GM23338 (cell line): ENCODE results near the gene EPS8L3. TPM values are rescaled to one million over a fixed set of nuclear protein-coding genes. Genes with fewer than 3 reads are reported as not detected.

Source experiments
- ATAC-seq: fragments of 200-7000 bp; cut with Tn5 transposase; 3 replicates; pipeline ENCODE4 v1.9.1; 2020
- DNase-seq: peaks from one replicate; pipeline ENCODE4 v3.0.0-alpha.2; 2015; ENCODE audit warnings: low spot score
- H2AFZ ChIP-seq: fragments of 200-600 bp; sonication (generic); 2 replicates; pipeline ENCODE4 v1.8.0; 2016; ENCODE audit warnings: antibody characterized with exemption, mild to moderate bottlenecking, moderate library complexity
- H3F3A ChIP-seq: fragments of 200-600 bp; sonication (generic); replicated peaks from 2 replicates; pipeline ENCODE4 v1.8.0; 2017; ENCODE audit warnings: antibody characterized with exemption, mixed run types, low read depth
- H3K27ac ChIP-seq: fragments of 200-600 bp; sonication (generic); 2 replicates; pipeline ENCODE4 v1.6.1; 2016; ENCODE audit warnings: low read depth
- H3K27me3 ChIP-seq: fragments of 200-600 bp; sonication (generic); 2 replicates; pipeline ENCODE4 v1.8.0; 2016; ENCODE audit warnings: mild to moderate bottlenecking, mixed run types, moderate library complexity; ENCODE audit not compliant: insufficient read depth
- H3K36me3 ChIP-seq: fragments of 200-600 bp; sonication (generic); 2 replicates; pipeline ENCODE4 v1.8.0; 2016; ENCODE audit warnings: mild to moderate bottlenecking; ENCODE audit not compliant: insufficient read depth
- H3K4me1 ChIP-seq: fragments of 200-600 bp; sonication (generic); 2 replicates; pipeline ENCODE4 v1.8.0; 2016; ENCODE audit warnings: mild to moderate bottlenecking, moderate library complexity; ENCODE audit not compliant: insufficient read depth
- H3K4me2 ChIP-seq: fragments of 200-600 bp; sonication (generic); 2 replicates; pipeline ENCODE4 v1.7.1; 2017; ENCODE audit warnings: mixed run types
- H3K4me3 ChIP-seq: fragments of 200-600 bp; sonication (generic); 2 replicates; pipeline ENCODE4 v1.6.1; 2016; ENCODE audit warnings: mixed run types
- H3K79me2 ChIP-seq: fragments of 200-600 bp; sonication (generic); replicated peaks from 2 replicates; pipeline ENCODE4 v1.8.0; 2017; ENCODE audit warnings: mild to moderate bottlenecking; ENCODE audit not compliant: insufficient read depth
- H3K9me2 ChIP-seq: fragments of 200-600 bp; sonication (generic); 2 replicates; pipeline ENCODE4 v1.8.0; 2017; ENCODE audit not compliant: insufficient read depth
- H4K20me1 ChIP-seq: fragments of 200-600 bp; sonication (generic); replicated peaks from 2 replicates; pipeline ENCODE4 v1.8.0; 2017; ENCODE audit warnings: mild to moderate bottlenecking; ENCODE audit not compliant: insufficient read depth
- H3K27ac Mint-ChIP-seq: 2 replicates; pipeline ENCODE4 v1.8.0; 2020; ENCODE audit warnings: inconsistent platforms, mild to moderate bottlenecking, moderate library complexity, mixed read lengths
- H3K27me3 Mint-ChIP-seq: 3 replicates; pipeline ENCODE4 v1.8.0; 2022; ENCODE audit warnings: low read depth, mild to moderate bottlenecking, moderate library complexity, mixed read lengths, inconsistent platforms; ENCODE audit not compliant: insufficient read depth, poor library complexity
- H3K36me3 Mint-ChIP-seq: 3 replicates; pipeline ENCODE4 v1.8.0; 2021; ENCODE audit warnings: low read depth, mild to moderate bottlenecking, inconsistent platforms, moderate library complexity, mixed read lengths
- H3K4me1 Mint-ChIP-seq: 3 replicates; pipeline ENCODE4 v1.8.0; 2020; ENCODE audit warnings: mild to moderate bottlenecking, inconsistent platforms, mixed read lengths
- H3K4me3 Mint-ChIP-seq: 3 replicates; pipeline ENCODE4 v1.8.0; 2021; ENCODE audit warnings: moderate library complexity, mild to moderate bottlenecking, inconsistent platforms, mixed read lengths
- H3K9me3 Mint-ChIP-seq: 3 replicates; pipeline ENCODE4 v1.8.0; 2020; ENCODE audit warnings: moderate library complexity, mild to moderate bottlenecking, inconsistent platforms, mixed read lengths
- CTCF ChIP-seq, 2 experiments: fragments of 200-600 bp in 1 of 2; sonication (generic) in 1 of 2; conservative IDR thresholded peaks; 2 replicates each; pipeline versions ENCODE4 v1.5.1 to v1.6.1; 2016 to 2017; ENCODE audit warnings: antibody characterized with exemption in 2 of 2, low read depth in 2 of 2, mild to moderate bottlenecking in 2 of 2, moderate library complexity in 1 of 2
- ETS1 ChIP-seq: IDR thresholded peaks from 2 replicates; pipeline ENCODE4 v1.6.1; 2016; ENCODE audit warnings: antibody characterized with exemption
- EZH2 ChIP-seq: fragments of 200-600 bp; sonication (generic); IDR thresholded peaks from one replicate; pipeline ENCODE4 v1.8.0; 2017; ENCODE audit warnings: antibody characterized with exemption, mild to moderate bottlenecking, low read depth; ENCODE audit not compliant: unreplicated experiment
- EZH2phosphoT487 ChIP-seq: fragments of 200-600 bp; sonication (generic); IDR thresholded peaks from one replicate; pipeline ENCODE4 v1.8.1; 2018; ENCODE audit warnings: antibody characterized with exemption; ENCODE audit not compliant: unreplicated experiment
- STAT1 ChIP-seq: IDR thresholded peaks from one replicate; pipeline ENCODE4 v1.6.1; 2016; ENCODE audit warnings: antibody characterized with exemption; ENCODE audit not compliant: unreplicated experiment
- ZNF114 ChIP-seq: fragments of 250-450 bp; sonication (Bioruptor Pico); IDR thresholded peaks from 2 replicates; pipeline ENCODE4 v1.5.0; 2020; ENCODE audit warnings: mild to moderate bottlenecking, moderate library complexity
- ZNF331 ChIP-seq: fragments of 250-450 bp; sonication (Bioruptor Pico); IDR thresholded peaks from 2 replicates; pipeline ENCODE4 v1.5.0; 2020; ENCODE audit warnings: low read depth, mild to moderate bottlenecking, moderate library complexity
- ZNF462 ChIP-seq: fragments of 250-450 bp; sonication (Bioruptor Pico); IDR thresholded peaks from 2 replicates; pipeline ENCODE4 v1.5.0; 2020; ENCODE audit warnings: mild to moderate bottlenecking, moderate library complexity
- polyA plus RNA-seq: library from polyadenylated mRNA; unstranded; fragments of >200 nt; fragmentation: Nextera tagmentation; extraction: Ambion mirVana; gene quantifications from 2 replicates; pipeline ENCODE4 v1.2.1, GENCODE V29; 2016
- total RNA-seq: library from RNA; depleted of rRNA; stranded (reverse); fragments of >200 nt; shearing (Covaris generic); gene quantifications from 2 replicates; pipeline ENCODE4 v1.2.3, GENCODE V29; 2014

Gene EPS8L3
- total and polyA plus RNA-seq, 2 experiments from 2014 or later, result not detected

- Mint-ChIP-seq H3K9me3 (peaks cover 23% of the 10 kb centered on the region), H3K4me1 (no peaks in the 10 kb centered on the region), H3K27ac (no peak overlapping the region), H3K27me3 (peaks cover 12% of the 10 kb centered on the region), H3K4me3 (no peak overlapping the region), H3K36me3 (peaks cover 9% of the 10 kb centered on the region; the same call in 2 of the 3 replicates)
- Histone ChIP-seq H3K36me3 (no peaks in the 10 kb centered on the region), H3K27me3 (no peaks in the 10 kb centered on the region), H3K27ac (no peak overlapping the region), H3K4me2 (no peak overlapping the region), H3K4me3 (no peak overlapping the region), H3F3A (no peaks in the 10 kb centered on the region), H3K4me1 (no peaks in the 10 kb centered on the region), H3K9me2 (no peaks in the 10 kb centered on the region), H2AFZ (no peak overlapping the region), H4K20me1 (no peaks in the 10 kb centered on the region), H3K79me2 (no peaks in the 10 kb centered on the region)
- DNase-seq, result no peak
- TF ChIP-seq EZH2phosphoT487 (no peak), ZNF331 (no peak), ZNF114 (CRISPR knock-in tag) (no peak), STAT1 (no peak), ETS1 (no peak)
- no peak for ATAC-seq
Observed at GRCh38 chr1:109751531-109752260, 12.0 kb downstream of the EPS8L3 start.

- no peaks in the 10 kb centered on the region for H3K79me2 ChIP-seq
- no peak overlapping the region for H3K4me3 ChIP-seq
- H3K27me3 Mint-ChIP-seq, result peaks cover 12% of the 10 kb centered on the region
- no peak overlapping the region for H2AFZ ChIP-seq
- DNase-seq, result no peak
- TF ChIP-seq STAT1, result no peak
- TF ChIP-seq ZNF462 (CRISPR knock-in tag), result no peak
- no peak for TF ChIP-seq EZH2phosphoT487
- TF ChIP-seq EZH2, result no peak
- no peak for TF ChIP-seq ZNF331
- no peak for TF ChIP-seq CTCF (conservative IDR thresholded peaks at IDR 0.05; ENCODE audit: low read depth in 2 of 2)
- H3K4me2 ChIP-seq, result no peak overlapping the region
- no peaks in the 10 kb centered on the region for H3K27me3 ChIP-seq
- no peak overlapping the region for H3K27ac ChIP-seq
- no peak overlapping the region for H3K4me3 Mint-ChIP-seq
- H3K4me1 ChIP-seq, result no peaks in the 10 kb centered on the region
- peaks cover 23% of the 10 kb centered on the region for H3K9me3 Mint-ChIP-seq
- H3K36me3 ChIP-seq, result no peaks in the 10 kb centered on the region
- no peaks in the 10 kb centered on the region for H4K20me1 ChIP-seq
- H3K9me2 ChIP-seq, result no peaks in the 10 kb centered on the region
- no peak for ATAC-seq
- no peaks in the 10 kb centered on the region for H3F3A ChIP-seq
- no peaks in the 10 kb centered on the region for H3K4me1 Mint-ChIP-seq
- peaks cover 9% of the 10 kb centered on the region; the same call in 2 of the 3 replicates for H3K36me3 Mint-ChIP-seq
- no peak overlapping the region for H3K27ac Mint-ChIP-seq
Observed at GRCh38 chr1:109750920-109751319, 12.8 kb downstream of the EPS8L3 start.
